ENCODE measurements around the gene TGM2.

TGM2 gene

GRCh38 chr20:38092915-38093314, 72.2 kb downstream of the TGM2 start:
- DNase-seq (ENCODE audit: low read depth, low spot score) = no peak

GRCh38 chr20:38092260-38092857, 72.7 kb downstream of the TGM2 start:
- DNase-seq (ENCODE audit: low read depth, low spot score) = no peak

GRCh38 chr20:38091441-38092216, 73.4 kb downstream of the TGM2 start:
- DNase-seq (ENCODE audit: low read depth, low spot score) = no peak

GRCh38 chr20:38090061-38090460, 75.0 kb downstream of the TGM2 start:
- DNase-seq (ENCODE audit: low read depth, low spot score) = no peak

GRCh38 chr20:38089500-38089899, 75.6 kb downstream of the TGM2 start:
- DNase-seq (ENCODE audit: low read depth, low spot score) = no peak

GRCh38 chr20:38085026-38085425, 80.0 kb downstream of the TGM2 start:
- no peak for DNase-seq (ENCODE audit: low read depth, low spot score)

GRCh38 chr20:38084425-38084951, 80.6 kb downstream of the TGM2 start:
- no peak for DNase-seq (ENCODE audit: low read depth, low spot score)

GRCh38 chr20:38083338-38084048, 81.6 kb downstream of the TGM2 start:
- no peak for DNase-seq (ENCODE audit: low read depth, low spot score)

- DNase-seq (ENCODE audit: low read depth, low spot score) = no peak
These were observed 82.2 kb downstream of the TGM2 start for GRCh38 chr20:38082894-38083293.

- DNase-seq (ENCODE audit: low read depth, low spot score) = no peak
These were observed 83.5 kb downstream of the TGM2 start for GRCh38 chr20:38081575-38081974.

GRCh38 chr20:38079353-38079752, 85.7 kb downstream of the TGM2 start:
- DNase-seq (ENCODE audit: low read depth, low spot score) = no peak

- no peak for DNase-seq (ENCODE audit: low read depth, low spot score)
These were observed 87.0 kb downstream of the TGM2 start for GRCh38 chr20:38078084-38078483.
